Fibroblast of lung (primary cell): ENCODE measurements around the gene SYT9.

ENCODE experiments used
- CTCF ChIP-seq, 2 donors: IDR thresholded peaks in 1 of 2; conservative IDR thresholded peaks in 1 of 2; 1 replicate in 1 of 2; 2 replicates in 1 of 2; pipeline ENCODE4 v1.5.1; 2011 to 2012; ENCODE audit warnings: low read length in 2 of 2, control low read depth in 1 of 2, inconsistent platforms in 1 of 2, low read depth in 1 of 2, mild to moderate bottlenecking in 1 of 2
- EZH2 ChIP-seq: IDR thresholded peaks from 2 replicates; pipeline ENCODE4 v1.5.1; 2012; ENCODE audit warnings: low read length, control low read depth, mild to moderate bottlenecking; ENCODE audit errors: missing control alignments

DNA sequence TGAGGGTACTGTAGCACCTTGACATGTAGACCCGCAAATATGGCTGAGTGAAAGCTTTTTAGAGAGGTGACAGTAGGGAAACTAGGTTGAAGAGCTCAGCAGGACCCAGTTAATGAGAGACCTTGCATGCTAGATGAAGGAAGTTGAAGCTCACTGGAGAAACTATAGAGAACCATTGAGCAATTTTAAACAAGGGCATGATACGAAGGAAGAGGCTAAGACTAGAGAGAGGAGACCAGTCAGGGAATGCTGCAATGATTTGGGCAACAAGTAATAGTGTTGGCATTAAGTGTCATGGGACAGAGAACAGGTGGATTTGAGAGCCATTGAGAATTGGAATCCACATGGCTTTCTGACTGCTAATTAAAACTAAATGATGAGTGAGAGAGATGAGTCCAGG, 237.7 kb downstream of the SYT9 start:
- TF ChIP-seq CTCF (conservative IDR thresholded peaks at IDR 0.05 in 1 of 2, IDR thresholded peaks at IDR 0.05 in 1 of 2; ENCODE audit: low read depth in 1 of 2, low read length in 2 of 2): no peak
- no peak for TF ChIP-seq EZH2
